Astrocyte of the cerebellum (primary cell): Measurements from ENCODE around the gene F12.

ENCODE experiments used
- DNase-seq: peaks from one replicate; pipeline ENCODE4 v3.0.0-alpha.2; 2011; ENCODE audit warnings: low read depth
- H3K4me3 ChIP-seq: 2 replicates; pipeline ENCODE4 v1.5.1; 2011; ENCODE audit warnings: mild to moderate bottlenecking, low read depth, low read length, moderate library complexity
- CTCF ChIP-seq: IDR thresholded peaks from 2 replicates; pipeline ENCODE4 v1.5.1; 2012; ENCODE audit warnings: low read length, low read depth, moderate library complexity, mild to moderate bottlenecking; ENCODE audit errors: missing control alignments
- in situ Hi-C: cut with HindIII; loops from 2 replicates; pipeline ENCODE4 v1.10.0; 2017; ENCODE audit warnings: low sequenced_read_pairs

Gene F12

GRCh38 chr5:177359451-177359851 is 49.9 kb downstream of the F12 start:
- in situ Hi-C loops, result no loop called here
- no peak for DNase-seq
- H3K4me3 ChIP-seq, result no peak overlapping the region
- no peak for TF ChIP-seq CTCF

GRCh38 chr5:177358370-177358819 is 51.0 kb downstream of the F12 start:
- no peak for DNase-seq
- no peak overlapping the region for H3K4me3 ChIP-seq
- in situ Hi-C loops, result no loop called here
- no peak for TF ChIP-seq CTCF

GRCh38 chr5:177357459-177358351 is 51.7 kb downstream of the F12 start, which contains the start of gene RGS14:
Gene RGS14, plus strand, starts transcription at chr5:177357924. Its CDS starts 101 bp downstream, at chr5:177358025.
- TF ChIP-seq CTCF, result no peak
- DNase-seq, result no peak
- in situ Hi-C loops, result no loop called here
- no peak within 1 kb of the TSS for H3K4me3 ChIP-seq

GRCh38 chr5:177357146-177357458 is 52.3 kb downstream of the F12 start:
- TF ChIP-seq CTCF, result no peak
- no peak overlapping the region for H3K4me3 ChIP-seq
- DNase-seq, result no peak
- in situ Hi-C loops, result no loop called here

- no peak for TF ChIP-seq CTCF
- DNase-seq, result no peak
- in situ Hi-C loops, result no loop called here
- no peak overlapping the region for H3K4me3 ChIP-seq
Measured at GRCh38 chr5:177356746-177357145, 52.6 kb downstream of the F12 start.

- TF ChIP-seq CTCF, result no peak
- no peak for DNase-seq
- no peak overlapping the region for H3K4me3 ChIP-seq
- in situ Hi-C loops, result no loop called here
Measured at GRCh38 chr5:177355868-177356168, 53.5 kb downstream of the F12 start.
